ENCODE results near the gene COX19.

The COX19 gene

GRCh38 chr7:945556-946255, 29.6 kb downstream of the COX19 start:
- TF ChIP-seq CTCF (IDR thresholded peaks at IDR 0.05), result no peak

- no peak for TF ChIP-seq CTCF (IDR thresholded peaks at IDR 0.05)
These were observed 30.2 kb downstream of the COX19 start for GRCh38 chr7:945147-945555.

- no peak for TF ChIP-seq CTCF (IDR thresholded peaks at IDR 0.05)
These were observed 30.6 kb downstream of the COX19 start for GRCh38 chr7:944744-945143.

- no peak for TF ChIP-seq CTCF (IDR thresholded peaks at IDR 0.05)
These were observed 34.5 kb downstream of the COX19 start for GRCh38 chr7:940599-941408.

- no peak for TF ChIP-seq CTCF (IDR thresholded peaks at IDR 0.05)
These were observed 35.5 kb downstream of the COX19 start for GRCh38 chr7:939843-940242.

GRCh38 chr7:938546-939185, 36.7 kb downstream of the COX19 start:
- TF ChIP-seq CTCF (IDR thresholded peaks at IDR 0.05), result no peak

GRCh38 chr7:937856-938484, 37.4 kb downstream of the COX19 start:
- TF ChIP-seq CTCF (IDR thresholded peaks at IDR 0.05), result no peak

All from LNCAP (cell line).